PC-3 (cell line): ENCODE data around the gene PLCB4. TPM values are rescaled to one million over a fixed set of nuclear protein-coding genes. Genes with fewer than 3 reads are reported as not detected.

Experiments
- ATAC-seq: fragments of 200-7000 bp; cut with Tn5 transposase; 2 replicates; pipeline ENCODE4 v1.9.1; 2020; ENCODE audit warnings: mild to moderate bottlenecking, moderate library complexity
- BruUV-seq: library from RNA; stranded (reverse); fragments of 400-500 nt; replicated peaks from 2 replicates; lab custom pipeline; 2021; lab: Mats Ljungman, UMichigan
- CTCF ChIA-PET: fragments of 300-600 bp; sonication (Branson Sonifier 250); formaldehyde crosslinking; loops from one replicate; lab custom pipeline; 2022; ENCODE audit warnings: antibody characterized with exemption; lab: Charles Lee
- POLR2A ChIA-PET: fragments of 300-600 bp; sonication (Branson Sonifier 250); formaldehyde crosslinking; loops from one replicate; lab custom pipeline; 2022; ENCODE audit warnings: antibody characterized with exemption; ENCODE audit not compliant: unreplicated experiment; lab: Charles Lee
- DNase-seq: peaks from one replicate; pipeline ENCODE4 v3.0.0-alpha.2; 2015
- H2AFZ ChIP-seq: fragments of 300-600 bp; sonication (generic); 2 replicates; pipeline ENCODE4 v1.6.0; 2016; ENCODE audit warnings: antibody characterized with exemption, low read length
- H3F3A ChIP-seq: fragments of 300-600 bp; sonication (generic); one replicate; pipeline ENCODE4 v1.6.0; 2017; ENCODE audit warnings: antibody characterized with exemption, low read length, control low read depth, mild to moderate bottlenecking; ENCODE audit not compliant: unreplicated experiment
- H3K27ac ChIP-seq: fragments of 300-600 bp; sonication (generic); 2 replicates; pipeline ENCODE4 v1.5.1; 2016; ENCODE audit warnings: mild to moderate bottlenecking, low read length
- H3K27me3 ChIP-seq: fragments of 300-600 bp; sonication (generic); 2 replicates; pipeline ENCODE4 v1.6.1; 2016; ENCODE audit warnings: low read length, mixed read lengths
- H3K36me3 ChIP-seq: fragments of 300-600 bp; sonication (generic); 2 replicates; pipeline ENCODE4 v1.6.1; 2016; ENCODE audit warnings: low read depth, mixed run types, low read length, mixed read lengths
- H3K4me1 ChIP-seq: fragments of 300-600 bp; sonication (generic); 2 replicates; pipeline ENCODE4 v1.5.1; 2016; ENCODE audit warnings: low read length; ENCODE audit not compliant: insufficient read depth
- H3K4me2 ChIP-seq: fragments of 300-600 bp; sonication (generic); 2 replicates; pipeline ENCODE4 v1.6.0; 2016; ENCODE audit warnings: low read length
- H3K4me3 ChIP-seq: fragments of 300-600 bp; sonication (generic); 2 replicates; pipeline ENCODE4 v1.5.1; 2016; ENCODE audit warnings: mild to moderate bottlenecking, low read length, mixed read lengths
- H3K79me2 ChIP-seq: fragments of 300-600 bp; sonication (generic); 2 replicates; pipeline ENCODE4 v1.6.1; 2017; ENCODE audit warnings: low read length, mixed read lengths
- H3K9ac ChIP-seq: fragments of 300-600 bp; sonication (generic); 2 replicates; pipeline ENCODE4 v1.6.0; 2016; ENCODE audit warnings: mild to moderate bottlenecking, low read length
- H3K9me2 ChIP-seq: fragments of 300-600 bp; sonication (generic); replicated peaks from 2 replicates; pipeline ENCODE4 v1.6.1; 2016; ENCODE audit warnings: mixed run types, low read length, mixed read lengths
- H3K9me3 ChIP-seq: fragments of 300-600 bp; sonication (generic); 2 replicates; pipeline ENCODE4 v1.6.1; 2016; ENCODE audit warnings: low read length, mixed read lengths
- H4K20me1 ChIP-seq: fragments of 300-600 bp; sonication (generic); 2 replicates; pipeline ENCODE4 v1.6.1; 2016; ENCODE audit warnings: low read length, mixed read lengths
- CTCF ChIP-seq: fragments of 300-600 bp; sonication (generic); conservative IDR thresholded peaks from 2 replicates; pipeline ENCODE4 v1.5.1; 2017; ENCODE audit warnings: antibody characterized with exemption, low read depth, mild to moderate bottlenecking, low read length
- EZH2 ChIP-seq: fragments of 300-600 bp; sonication (generic); IDR thresholded peaks from one replicate; pipeline ENCODE4 v1.6.1; 2017; ENCODE audit warnings: antibody characterized with exemption, mild to moderate bottlenecking, low read length; ENCODE audit not compliant: unreplicated experiment
- EZH2phosphoT487 ChIP-seq: fragments of 300-600 bp; sonication (generic); IDR thresholded peaks from 2 replicates; pipeline ENCODE4 v1.6.1; 2018; ENCODE audit warnings: mild to moderate bottlenecking, antibody characterized with exemption, low read length, borderline replicate concordance
- intact Hi-C: fragments of 100-400 bp; cut with micrococcal nuclease; formaldehyde crosslinking; loops from 2 replicates; pipeline ENCODE4 v1.9.0; 2023
- total RNA-seq: library from RNA; depleted of rRNA; stranded (reverse); fragments of >200 nt; gene quantifications from 2 replicates; pipeline ENCODE4 v1.2.3, GENCODE V29; 2014

The PLCB4 gene
- total RNA-seq, 1 experiment from 2014 or later = 25.4 TPM

GRCh38 chr20:9514072-9514460 is 445.2 kb downstream of the PLCB4 start:
- no peak overlapping the region for H3K27ac ChIP-seq
- no peaks in the 10 kb centered on the region for H3F3A ChIP-seq
- H3K4me2 ChIP-seq = peak overlapping the region; percentile 84

GRCh38 chr20:9514461-9515213 is 445.8 kb downstream of the PLCB4 start, which contains the start of gene LAMP5:
TSS of gene LAMP5 (plus strand) at chr20:9514590. CDS start at chr20:9514853, 263 bp downstream.
- POLR2A ChIA-PET = interaction anchor here (0.6 kb wide), 1 partner anchor 42 kb away, joined by 4 read pairs; no protein-coding TSS in a partner anchor
- BruUV-seq = no TSS peak
- Histone ChIP-seq H3K79me2 (no peaks in the 10 kb centered on the region), H4K20me1 (no peaks in the 10 kb centered on the region), H3K27ac (no peak within 1 kb of the TSS), H3K4me2 (peak within 1 kb of the TSS; percentile 84), H3K27me3 (peaks cover 19% of the 10 kb centered on the region), H3K36me3 (no peaks in the 10 kb centered on the region), H3K4me1 (peaks cover 4% of the 10 kb centered on the region; the same call in 1 of the 2 replicates), H3K9ac (no peak within 1 kb of the TSS), H2AFZ (peak within 1 kb of the TSS; percentile 72), H3K4me3 (peak within 1 kb of the TSS; percentile 63), H3K9me2 (no peaks in the 10 kb centered on the region), H3F3A (no peaks in the 10 kb centered on the region), H3K9me3 (no peaks in the 10 kb centered on the region)
- ATAC-seq = peak; percentile 96
- intact Hi-C loops = no loop called here
- CTCF ChIA-PET = interaction anchor here (0.6 kb wide), 1 partner anchor 95 kb away, joined by 5 read pairs; no protein-coding TSS in a partner anchor
- peak; percentile 51 for DNase-seq
- TF ChIP-seq CTCF = no peak
- TF ChIP-seq EZH2phosphoT487 = no peak
- no peak for TF ChIP-seq EZH2

More at GRCh38 chr20:9514072-9514460, 445.2 kb downstream of the PLCB4 start:
- H3K36me3 ChIP-seq = no peaks in the 10 kb centered on the region
- ChIA-PET POLR2A (no interaction called here), CTCF (no interaction called here)
- no peaks in the 10 kb centered on the region for H4K20me1 ChIP-seq
- intact Hi-C loops = no loop called here
- H3K9me2 ChIP-seq = no peaks in the 10 kb centered on the region
- no peaks in the 10 kb centered on the region for H3K79me2 ChIP-seq
- TF ChIP-seq EZH2phosphoT487 = no peak
- BruUV-seq = no TSS peak
- H3K4me3 ChIP-seq = peak overlapping the region; percentile 63; the same call in 1 of the 2 replicates
- H3K4me1 ChIP-seq = peaks cover 4% of the 10 kb centered on the region; the same call in 1 of the 2 replicates
- H2AFZ ChIP-seq = peak overlapping the region; percentile 72; the same call in 1 of the 2 replicates
- peaks cover 19% of the 10 kb centered on the region for H3K27me3 ChIP-seq
- H3K9ac ChIP-seq = no peak overlapping the region
- no peaks in the 10 kb centered on the region for H3K9me3 ChIP-seq
- ATAC-seq (no peak; the same call in 1 of the 2 replicates), DNase-seq (no peak)

- Histone ChIP-seq H3K9me2 (no peaks in the 10 kb centered on the region), H3K27me3 (peaks cover 19% of the 10 kb centered on the region), H2AFZ (no peak overlapping the region), H3K79me2 (no peaks in the 10 kb centered on the region), H3K9ac (no peak overlapping the region), H3K9me3 (no peaks in the 10 kb centered on the region), H3K36me3 (no peaks in the 10 kb centered on the region), H3F3A (no peaks in the 10 kb centered on the region), H3K4me3 (0 out of 2 replicates have a peak overlapping the region, but pooled peaks have one; percentile 63), H4K20me1 (no peaks in the 10 kb centered on the region), H3K4me1 (peaks cover 4% of the 10 kb centered on the region; the same call in 1 of the 2 replicates), H3K27ac (no peak overlapping the region), H3K4me2 (peak overlapping the region; percentile 84)
- DNase-seq (no peak), ATAC-seq (no peak; the same call in 1 of the 2 replicates)
- no TSS peak for BruUV-seq
- TF ChIP-seq EZH2 = no peak
- CTCF ChIA-PET = no interaction called here
- intact Hi-C loops = no loop called here
- POLR2A ChIA-PET = no interaction called here
Measured at GRCh38 chr20:9515214-9515585, 446.3 kb downstream of the PLCB4 start.
